Ureter (tissue), 1 donor: Measurements from ENCODE around the gene FOXE1. TPM values are rescaled to one million over a fixed set of nuclear protein-coding genes. Genes with fewer than 3 reads are reported as not detected.

Experiments used
- DNase-seq: peaks from one replicate; pipeline ENCODE4 v3.0.0-alpha.2; 2020; ENCODE audit warnings: low spot score
- total RNA-seq: library from RNA; stranded (reverse); gene quantifications from one replicate; pipeline ENCODE4 v1.2.4, GENCODE V29; 2023
- donor health status: DM: yes; HTN: yes; CAD: no.

FOXE1 gene
- total RNA-seq, 1 donor from 2014 or later, result 0.42 TPM

GRCh38 chr9:97866300-97866699 is 13.3 kb downstream of the FOXE1 start:
- no peak for DNase-seq

GRCh38 chr9:97866848-97867247 is 13.8 kb downstream of the FOXE1 start:
- no peak for DNase-seq

- DNase-seq, result no peak
Measured at GRCh38 chr9:97868859-97869258, 15.8 kb downstream of the FOXE1 start.

GRCh38 chr9:97873425-97873824 is 20.4 kb downstream of the FOXE1 start:
- DNase-seq, result no peak

- DNase-seq, result no peak
Measured at GRCh38 chr9:97873882-97874281, 20.9 kb downstream of the FOXE1 start.

- DNase-seq, result no peak
Measured at GRCh38 chr9:97874624-97875023, 21.6 kb downstream of the FOXE1 start.

GRCh38 chr9:97875111-97875510 is 22.1 kb downstream of the FOXE1 start:
- no peak for DNase-seq

- DNase-seq, result no peak
Measured at GRCh38 chr9:97876061-97876460, 23.0 kb downstream of the FOXE1 start.

GRCh38 chr9:97880336-97880735 is 27.3 kb downstream of the FOXE1 start:
- no peak for DNase-seq

- no peak for DNase-seq
Measured at GRCh38 chr9:97889941-97890887, 37.2 kb downstream of the FOXE1 start.

GRCh38 chr9:97891736-97892135 is 38.7 kb downstream of the FOXE1 start:
- no peak for DNase-seq

GRCh38 chr9:97892421-97892820 is 39.4 kb downstream of the FOXE1 start:
- DNase-seq, result no peak

GRCh38 chr9:97895211-97895610 is 42.2 kb downstream of the FOXE1 start:
- DNase-seq, result no peak

- no peak for DNase-seq
Measured at GRCh38 chr9:97895695-97896332, 42.8 kb downstream of the FOXE1 start.

GRCh38 chr9:97900103-97900737 is 47.2 kb downstream of the FOXE1 start:
- no peak for DNase-seq

GRCh38 chr9:97900738-97901565 is 47.9 kb downstream of the FOXE1 start:
- DNase-seq, result no peak

GRCh38 chr9:97903177-97903576 is 50.2 kb downstream of the FOXE1 start:
- DNase-seq, result no peak

GRCh38 chr9:97904725-97905124 is 51.7 kb downstream of the FOXE1 start:
- DNase-seq, result no peak

GRCh38 chr9:97905228-97905627 is 52.2 kb downstream of the FOXE1 start:
- DNase-seq, result no peak
